RWPE1 (cell line): ENCODE data around the gene N4BP3.

Experiments used
- CTCF ChIA-PET: fragments of 350-600 bp; sonication (Branson Sonifier 250); formaldehyde crosslinking; extraction: SDS; loops from one replicate; lab custom pipeline; 2021; lab: Yijun Ruan, JAX
- POLR2A ChIA-PET: fragments of 400-600 bp; formaldehyde crosslinking; extraction: SDS; loops from one replicate; lab custom pipeline; 2020; ENCODE audit warnings: antibody characterized with exemption; ENCODE audit not compliant: low non-redundant PET; lab: Yijun Ruan, JAX
- DNase-seq: peaks from one replicate; pipeline ENCODE4 v3.0.0; 2012; ENCODE audit warnings: low spot score
- H3K27ac ChIP-seq: fragments of 450-650 bp; 2 replicates; pipeline ENCODE4 v1.5.1; 2017
- CTCF ChIP-seq: fragments of 450-650 bp; conservative IDR thresholded peaks from 2 replicates; pipeline ENCODE4 v1.5.1; 2017; ENCODE audit warnings: low read depth, mild to moderate bottlenecking

N4BP3 gene

GRCh38 chr5:178142642-178143041 is 29.3 kb downstream of the N4BP3 start:
- TF ChIP-seq CTCF = no peak
- no peak for DNase-seq
- ChIA-PET CTCF (interaction anchor here (1.0 to 9.3 kb wide), 2 partner anchors 18 to 66 kb away, joined by 4 to 175 read pairs; no protein-coding TSS in a partner anchor), POLR2A (no interaction called here)
- H3K27ac ChIP-seq = 0 out of 2 replicates have a peak overlapping the region, but pooled peaks have one; percentile 3

- peak overlapping the region; percentile 6 for H3K27ac ChIP-seq
- POLR2A ChIA-PET = no interaction called here
- CTCF ChIA-PET = interaction anchor here (1.0 to 9.3 kb wide), 3 partner anchors 12 to 67 kb away, joined by 3 to 175 read pairs (median 4); no protein-coding TSS in a partner anchor
- no peak for TF ChIP-seq CTCF
- DNase-seq = no peak
Measured at GRCh38 chr5:178143246-178143645, 29.9 kb downstream of the N4BP3 start.

- ChIA-PET POLR2A (interaction anchor here (0.9 to 1.1 kb wide), 2 partner anchors 9 to 11 kb away, joined by 3 read pairs; no protein-coding TSS in a partner anchor), CTCF (interaction anchor here (0.6 to 9.3 kb wide), 5 partner anchors 12 to 68 kb away, joined by 3 to 175 read pairs (median 4); no protein-coding TSS in a partner anchor)
- DNase-seq = no peak
- no peak for TF ChIP-seq CTCF
- peak overlapping the region; percentile 6 for H3K27ac ChIP-seq
Measured at GRCh38 chr5:178143901-178144300, 30.6 kb downstream of the N4BP3 start.

- H3K27ac ChIP-seq = peak overlapping the region; percentile 61
- POLR2A ChIA-PET = interaction anchor here (0.5 to 2.0 kb wide), 2 partner anchors 17 to 70 kb away, joined by 5 to 6 read pairs; no protein-coding TSS in a partner anchor
- DNase-seq = peak; percentile 88
- peak; percentile 96 for TF ChIP-seq CTCF
- CTCF ChIA-PET = interaction anchor here (0.5 to 9.3 kb wide), 21 partner anchors 10 to 531 kb away, joined by 3 to 175 read pairs (median 4); no protein-coding TSS in a partner anchor
Measured at GRCh38 chr5:178145965-178146820, 32.9 kb downstream of the N4BP3 start.

- POLR2A ChIA-PET = no interaction called here
- CTCF ChIA-PET = interaction anchor here (1.1 to 9.3 kb wide), 2 partner anchors 29 to 71 kb away, joined by 3 to 175 read pairs; no protein-coding TSS in a partner anchor
Measured at GRCh38 chr5:178147406-178147805, 34.1 kb downstream of the N4BP3 start.

More at GRCh38 chr5:178147406-178147805, 34.1 kb downstream of the N4BP3 start:
- DNase-seq = no peak
- peak overlapping the region; percentile 61 for H3K27ac ChIP-seq
- no peak for TF ChIP-seq CTCF
